H1 (cell line): ENCODE data around the gene RASAL2. TPM values are rescaled to one million over a fixed set of nuclear protein-coding genes. Genes with fewer than 3 reads are reported as not detected.

ENCODE experiments used
- BACH1 ChIP-seq: IDR thresholded peaks from 2 replicates; pipeline ENCODE4 v1.6.1; 2012; ENCODE audit warnings: low read length, improper control_type of control experiment
- CHD2 ChIP-seq: IDR thresholded peaks from 2 replicates; pipeline ENCODE4 v1.6.1; 2012; ENCODE audit warnings: low read length, improper control_type of control experiment
- CHD7 ChIP-seq: fragments of 300-600 bp; sonication (generic); IDR thresholded peaks from 2 replicates; pipeline ENCODE4 v1.7.1; 2012; ENCODE audit warnings: low read length, moderate library complexity, mild to moderate bottlenecking, inconsistent platforms; ENCODE audit not compliant: insufficient replicate concordance
- E2F6 ChIP-seq: IDR thresholded peaks from 2 replicates; pipeline ENCODE4 v1.6.1; 2012; ENCODE audit warnings: inconsistent platforms
- FOSL1 ChIP-seq: IDR thresholded peaks from 2 replicates; pipeline ENCODE4 v1.6.1; 2011; ENCODE audit warnings: mild to moderate bottlenecking, low read depth, low read length, moderate library complexity; ENCODE audit not compliant: insufficient read depth
- KDM5A ChIP-seq: fragments of 200-600 bp; IDR thresholded peaks from 2 replicates; pipeline ENCODE4 v1.7.1; 2012; ENCODE audit warnings: mild to moderate bottlenecking, low read length, inconsistent platforms, mixed read lengths
- NANOG ChIP-seq: IDR thresholded peaks from 2 replicates; pipeline ENCODE4 v1.6.1; 2011; ENCODE audit warnings: low read length, low read depth, mild to moderate bottlenecking, inconsistent platforms; ENCODE audit not compliant: insufficient read depth, poor library complexity, severe bottlenecking
- RAD21 ChIP-seq, 2 experiments: IDR thresholded peaks in 1 of 2; conservative IDR thresholded peaks in 1 of 2; 2 replicates each; pipeline ENCODE4 v1.6.1; 2011; ENCODE audit warnings: low read depth in 2 of 2, low read length in 2 of 2, improper control_type of control experiment in 1 of 2, inconsistent platforms in 1 of 2, mild to moderate bottlenecking in 1 of 2, moderate library complexity in 1 of 2
- SIRT6 ChIP-seq: IDR thresholded peaks from one replicate; pipeline ENCODE4 v1.7.1; 2012; ENCODE audit warnings: low read length, inconsistent platforms
- SP4 ChIP-seq: IDR thresholded peaks from 2 replicates; pipeline ENCODE4 v1.6.1; 2012; ENCODE audit warnings: low read length, inconsistent platforms
- polyA plus RNA-seq, 7 experiments: library from polyadenylated mRNA; depleted of rRNA in 3 of 7; stranded (reverse) in 5 of 7; unstranded in 2 of 7; fragments of >200 nt in 5 of 7; fragments of 200-250 nt in 2 of 7; gene quantifications; 1 replicate in 5 of 7; 2 replicates in 1 of 7; 4 replicates in 1 of 7; pipeline versions ENCODE4 v1.2.1 to v1.2.3, GENCODE V29; 2011 to 2013; ENCODE audit warnings: missing spikeins in 2 of 7, mixed read lengths in 2 of 7
- total RNA-seq: library from RNA; stranded (reverse); fragmentation: NEBNext Ultra II Directional; extraction: Animal tissue kit (Norgen Biotek cat#: 25700); gene quantifications from 2 replicates; pipeline ENCODE4 v1.2.1, GENCODE V29; 2021

The RASAL2 gene
- total and polyA plus RNA-seq, 2 of the 8 experiments (the other 6 are each of a cell fraction or from before 2014, with no cell fraction given) = 15.9 to 32.5 TPM

GRCh38 chr1:178396789-178397188 lies 302.9 kb downstream of the RASAL2 start (continued):
- no peak for TF ChIP-seq CHD7
- no peak for TF ChIP-seq CHD2
- TF ChIP-seq E2F6 = no peak
- TF ChIP-seq FOSL1 = no peak
- TF ChIP-seq SIRT6 = no peak
- TF ChIP-seq NANOG = no peak
- TF ChIP-seq SP4 = no peak
- no peak for TF ChIP-seq BACH1
- no peak for TF ChIP-seq RAD21 (IDR thresholded peaks at IDR 0.05 in 1 of 2, conservative IDR thresholded peaks at IDR 0.05 in 1 of 2; ENCODE audit: low read depth in 2 of 2, low read length in 2 of 2)
- TF ChIP-seq KDM5A = no peak
